ENCODE data around the gene SRPRA.

SRPRA gene

GRCh38 chr11:126305699-126306098, 37.0 kb upstream of the SRPRA start:
- no peaks in the 10 kb centered on the region for H3K9me3 ChIP-seq
- no peak overlapping the region for H3K4me3 ChIP-seq (ENCODE audit: low read depth, low read length)
- no peaks in the 10 kb centered on the region for H3K4me1 ChIP-seq
- no peak for TF ChIP-seq CTCF (IDR thresholded peaks at IDR 0.05; ENCODE audit: low read depth, low read length)
- peaks cover 11% of the 10 kb centered on the region for H3K36me3 ChIP-seq
- H3K27me3 ChIP-seq = no peaks in the 10 kb centered on the region
- no peak for DNase-seq

GRCh38 chr11:126304457-126305075, 35.9 kb upstream of the SRPRA start:
- DNase-seq = no peak
- Histone ChIP-seq H3K27me3 (no peaks in the 10 kb centered on the region), H3K4me3 (ENCODE audit: low read depth, low read length) (peak overlapping the region; percentile 67), H3K9me3 (no peaks in the 10 kb centered on the region), H3K36me3 (peaks cover 14% of the 10 kb centered on the region), H3K4me1 (no peaks in the 10 kb centered on the region)
- no peak for TF ChIP-seq CTCF (IDR thresholded peaks at IDR 0.05; ENCODE audit: low read depth, low read length)

- no peak for TF ChIP-seq CTCF (IDR thresholded peaks at IDR 0.05; ENCODE audit: low read depth, low read length)
- no peaks in the 10 kb centered on the region for H3K27me3 ChIP-seq
- no peaks in the 10 kb centered on the region for H3K9me3 ChIP-seq
- no peaks in the 10 kb centered on the region for H3K4me1 ChIP-seq
- H3K36me3 ChIP-seq = peaks cover 14% of the 10 kb centered on the region
- DNase-seq = peak; percentile 86
- peak within 1 kb of the TSS; percentile 67 for H3K4me3 ChIP-seq (ENCODE audit: low read depth, low read length)
Observed at GRCh38 chr11:126303623-126304456, 35.1 kb upstream of the SRPRA start, which contains the start of gene DCPS. Gene DCPS (plus strand): TSS chr11:126304060. CDS start chr11:126304081, 21 bp downstream.

- Histone ChIP-seq H3K4me3 (ENCODE audit: low read depth, low read length) (no peak overlapping the region), H3K4me1 (no peaks in the 10 kb centered on the region; the same call in 1 of the 2 replicates), H3K9me3 (no peaks in the 10 kb centered on the region), H3K36me3 (peaks cover 40% of the 10 kb centered on the region), H3K27me3 (no peaks in the 10 kb centered on the region)
- no peak for DNase-seq
- TF ChIP-seq CTCF (IDR thresholded peaks at IDR 0.05; ENCODE audit: low read depth, low read length) = no peak
Observed at GRCh38 chr11:126297004-126297403, 28.3 kb upstream of the SRPRA start.

- DNase-seq = no peak
- H3K27me3 ChIP-seq = no peaks in the 10 kb centered on the region
- TF ChIP-seq CTCF (IDR thresholded peaks at IDR 0.05; ENCODE audit: low read depth, low read length) = no peak
- no peaks in the 10 kb centered on the region for H3K9me3 ChIP-seq
- peaks cover 15% of the 10 kb centered on the region for H3K4me1 ChIP-seq
- peaks cover 35% of the 10 kb centered on the region for H3K36me3 ChIP-seq
- no peak overlapping the region for H3K4me3 ChIP-seq (ENCODE audit: low read depth, low read length)
Observed at GRCh38 chr11:126293726-126294125, 25.0 kb upstream of the SRPRA start.

- no peak for TF ChIP-seq CTCF (IDR thresholded peaks at IDR 0.05; ENCODE audit: low read depth, low read length)
- peaks cover 30% of the 10 kb centered on the region for H3K36me3 ChIP-seq
Observed at GRCh38 chr11:126290887-126291286, 22.2 kb upstream of the SRPRA start.

More at GRCh38 chr11:126290887-126291286, 22.2 kb upstream of the SRPRA start:
- Histone ChIP-seq H3K27me3 (no peaks in the 10 kb centered on the region), H3K9me3 (no peaks in the 10 kb centered on the region), H3K4me3 (ENCODE audit: low read depth, low read length) (no peak overlapping the region), H3K4me1 (peaks cover 15% of the 10 kb centered on the region)
- DNase-seq = peak; percentile 77

Measured in BE2C (cell line).